Measurements from ENCODE around the gene TBCD.

Gene TBCD

GRCh38 chr17:82732118-82732743 lies 19.6 kb upstream of the TBCD start:
- Histone ChIP-seq H3K36me3 (replicated peaks; ENCODE audit: low read depth, low read length) (peaks cover 46% of the 10 kb centered on the region), H3K9ac (ENCODE audit: low read length) (no peak overlapping the region), H3K4me1 (ENCODE audit: low read length) (no peaks in the 10 kb centered on the region), H3K79me2 (ENCODE audit: low read length) (no peaks in the 10 kb centered on the region), H2AFZ (ENCODE audit: low read depth, low read length) (no peak overlapping the region), H3K27ac (ENCODE audit: low read length) (no peak overlapping the region), H3K9me3 (ENCODE audit: insufficient read depth, low read length) (peaks cover 9% of the 10 kb centered on the region; the same call in 1 of the 2 replicates), H3K4me2 (ENCODE audit: low read length) (no peak overlapping the region), H3K4me3 (ENCODE audit: low read length) (no peak overlapping the region), H3K27me3 (ENCODE audit: low read depth, low read length) (no peaks in the 10 kb centered on the region), H4K20me1 (ENCODE audit: insufficient read depth, low read length) (no peaks in the 10 kb centered on the region)
- TF ChIP-seq EZH2phosphoT487 (IDR thresholded peaks at IDR 0.05; ENCODE audit: low read depth): no peak
- TF ChIP-seq, protein P1, sequence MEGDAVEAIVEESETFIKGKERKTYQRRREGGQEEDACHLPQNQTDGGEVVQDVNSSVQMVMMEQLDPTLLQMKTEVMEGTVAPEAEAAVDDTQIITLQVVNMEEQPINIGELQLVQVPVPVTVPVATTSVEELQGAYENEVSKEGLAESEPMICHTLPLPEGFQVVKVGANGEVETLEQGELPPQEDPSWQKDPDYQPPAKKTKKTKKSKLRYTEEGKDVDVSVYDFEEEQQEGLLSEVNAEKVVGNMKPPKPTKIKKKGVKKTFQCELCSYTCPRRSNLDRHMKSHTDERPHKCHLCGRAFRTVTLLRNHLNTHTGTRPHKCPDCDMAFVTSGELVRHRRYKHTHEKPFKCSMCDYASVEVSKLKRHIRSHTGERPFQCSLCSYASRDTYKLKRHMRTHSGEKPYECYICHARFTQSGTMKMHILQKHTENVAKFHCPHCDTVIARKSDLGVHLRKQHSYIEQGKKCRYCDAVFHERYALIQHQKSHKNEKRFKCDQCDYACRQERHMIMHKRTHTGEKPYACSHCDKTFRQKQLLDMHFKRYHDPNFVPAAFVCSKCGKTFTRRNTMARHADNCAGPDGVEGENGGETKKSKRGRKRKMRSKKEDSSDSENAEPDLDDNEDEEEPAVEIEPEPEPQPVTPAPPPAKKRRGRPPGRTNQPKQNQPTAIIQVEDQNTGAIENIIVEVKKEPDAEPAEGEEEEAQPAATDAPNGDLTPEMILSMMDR (IDR thresholded peaks at IDR 0.05; ENCODE audit: low read depth, low read length): no peak

DNA sequence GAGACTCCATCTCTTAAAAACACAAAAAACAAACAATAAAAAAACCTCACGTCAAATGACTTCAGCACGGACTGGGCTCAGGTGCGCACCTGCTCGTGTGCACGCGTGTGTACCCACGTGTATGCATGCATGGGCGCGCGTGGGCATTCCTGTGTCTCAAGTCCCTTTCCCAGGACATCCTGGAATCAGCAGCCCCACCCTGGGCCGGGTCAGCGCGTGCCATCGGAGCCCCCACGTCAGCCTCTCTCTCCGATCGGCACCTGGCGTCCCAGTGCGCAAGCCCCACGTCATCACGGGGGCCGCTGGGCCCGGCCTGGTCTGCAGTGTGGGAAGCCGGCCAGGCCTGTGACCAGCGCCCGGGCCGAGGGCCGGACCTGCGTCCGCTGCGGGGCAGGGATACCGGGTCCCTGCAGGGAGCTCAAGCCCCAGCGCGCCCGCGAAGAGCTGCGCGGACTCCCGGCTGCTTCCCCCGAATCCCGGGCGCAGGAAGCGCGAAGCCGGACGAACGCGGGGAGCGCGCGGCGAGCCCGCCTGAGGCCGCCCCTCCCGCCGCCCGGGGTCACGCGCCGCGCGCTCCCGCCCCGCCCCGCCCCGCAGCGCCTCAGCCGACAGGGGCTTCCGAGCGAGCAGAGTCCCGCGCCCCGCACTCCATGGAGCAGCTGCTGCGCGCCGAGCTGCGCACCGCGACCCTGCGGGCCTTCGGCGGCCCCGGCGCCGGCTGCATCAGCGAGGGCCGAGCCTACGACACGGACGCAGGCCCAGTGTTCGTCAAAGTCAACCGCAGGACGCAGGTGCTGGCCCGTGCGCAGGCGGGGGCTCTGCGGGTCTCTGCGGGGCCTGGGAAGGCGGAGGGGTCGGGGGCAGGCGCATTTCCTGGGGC lies 16.6 kb upstream of the TBCD start, which contains the start of gene FN3K:
FN3K (plus strand) TSS at position 629 of the 880 bp plus-strand sequence; CDS start at position 651, 22 bp downstream.
- Histone ChIP-seq H3K4me3 (ENCODE audit: low read length) (no peak within 1 kb of the TSS), H3K79me2 (ENCODE audit: low read length) (no peaks in the 10 kb centered on the region), H2AFZ (ENCODE audit: low read depth, low read length) (no peak within 1 kb of the TSS), H3K9ac (ENCODE audit: low read length) (no peak within 1 kb of the TSS), H4K20me1 (ENCODE audit: insufficient read depth, low read length) (no peaks in the 10 kb centered on the region), H3K9me3 (ENCODE audit: insufficient read depth, low read length) (peaks cover 9% of the 10 kb centered on the region; the same call in 1 of the 2 replicates), H3K4me1 (ENCODE audit: low read length) (no peaks in the 10 kb centered on the region), H3K27ac (ENCODE audit: low read length) (no peak within 1 kb of the TSS), H3K36me3 (replicated peaks; ENCODE audit: low read depth, low read length) (peaks cover 40% of the 10 kb centered on the region), H3K4me2 (ENCODE audit: low read length) (no peak within 1 kb of the TSS), H3K27me3 (ENCODE audit: low read depth, low read length) (no peaks in the 10 kb centered on the region)
- no peak for TF ChIP-seq EZH2phosphoT487 (IDR thresholded peaks at IDR 0.05; ENCODE audit: low read depth)
- TF ChIP-seq, protein P1 (IDR thresholded peaks at IDR 0.05; ENCODE audit: low read depth, low read length): no peak

DNA sequence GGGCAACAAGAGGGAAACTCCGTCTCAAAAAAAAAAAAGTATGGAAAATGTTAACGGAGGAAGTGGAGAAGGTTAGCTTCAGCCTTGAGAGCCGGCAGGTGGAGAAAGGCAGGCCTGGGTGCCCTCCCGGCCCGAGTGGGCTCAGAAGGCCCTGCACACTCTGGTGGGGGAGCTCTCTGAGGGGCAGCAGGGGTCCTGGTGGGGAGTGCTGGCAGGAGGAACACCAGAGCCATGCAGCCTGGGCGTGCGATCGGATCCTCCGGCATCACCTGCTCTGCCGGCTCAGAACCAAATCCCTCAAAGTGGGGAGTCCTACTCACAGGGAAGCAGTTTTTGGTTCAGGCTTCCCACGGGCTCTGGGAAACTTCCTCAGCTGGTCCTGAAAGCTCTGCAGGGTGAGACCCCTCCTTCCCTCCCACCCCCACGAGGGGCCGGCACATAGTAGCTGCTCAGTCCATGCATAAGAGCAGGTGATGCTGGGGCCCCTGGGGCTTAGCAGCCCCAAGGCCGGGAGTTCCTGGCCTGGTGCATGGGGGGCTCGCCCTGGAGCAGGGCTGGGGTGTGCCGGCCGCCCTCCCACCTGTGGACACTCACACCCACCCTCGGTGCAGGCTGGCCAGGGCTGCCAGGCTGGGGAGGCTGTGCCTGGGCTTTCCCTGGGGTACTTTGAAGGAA lies 15.2 kb upstream of the TBCD start:
- H3K27me3 ChIP-seq (ENCODE audit: low read depth, low read length): no peaks in the 10 kb centered on the region
- TF ChIP-seq, protein P1 (IDR thresholded peaks at IDR 0.05; ENCODE audit: low read depth, low read length): no peak
- no peak for TF ChIP-seq EZH2phosphoT487 (IDR thresholded peaks at IDR 0.05; ENCODE audit: low read depth)
- no peak overlapping the region for H3K4me2 ChIP-seq (ENCODE audit: low read length)
- no peak overlapping the region for H2AFZ ChIP-seq (ENCODE audit: low read depth, low read length)
- H4K20me1 ChIP-seq (ENCODE audit: insufficient read depth, low read length): no peaks in the 10 kb centered on the region
- peaks cover 13% of the 10 kb centered on the region; the same call in 1 of the 2 replicates for H3K9me3 ChIP-seq (ENCODE audit: insufficient read depth, low read length)
- no peak overlapping the region for H3K9ac ChIP-seq (ENCODE audit: low read length)
- peaks cover 45% of the 10 kb centered on the region for H3K36me3 ChIP-seq (replicated peaks; ENCODE audit: low read depth, low read length)
- no peaks in the 10 kb centered on the region for H3K4me1 ChIP-seq (ENCODE audit: low read length)
- no peak overlapping the region for H3K4me3 ChIP-seq (ENCODE audit: low read length)
- H3K27ac ChIP-seq (ENCODE audit: low read length): no peak overlapping the region
- H3K79me2 ChIP-seq (ENCODE audit: low read length): no peaks in the 10 kb centered on the region

Measured in OCI-LY3 (cell line).